SW480 (cell line): ENCODE measurements around the gene SND1.
"Not testable (repeated sequence)": the region's sequence is repeated elsewhere in the genome, so short reads cannot be mapped to it uniquely, and the experiment has no call there.

Source experiments
- DNase-seq: peaks from one replicate; pipeline ENCODE4 v3.0.0-alpha.2; 2016; ENCODE audit warnings: low spot score

Gene SND1

DNA sequence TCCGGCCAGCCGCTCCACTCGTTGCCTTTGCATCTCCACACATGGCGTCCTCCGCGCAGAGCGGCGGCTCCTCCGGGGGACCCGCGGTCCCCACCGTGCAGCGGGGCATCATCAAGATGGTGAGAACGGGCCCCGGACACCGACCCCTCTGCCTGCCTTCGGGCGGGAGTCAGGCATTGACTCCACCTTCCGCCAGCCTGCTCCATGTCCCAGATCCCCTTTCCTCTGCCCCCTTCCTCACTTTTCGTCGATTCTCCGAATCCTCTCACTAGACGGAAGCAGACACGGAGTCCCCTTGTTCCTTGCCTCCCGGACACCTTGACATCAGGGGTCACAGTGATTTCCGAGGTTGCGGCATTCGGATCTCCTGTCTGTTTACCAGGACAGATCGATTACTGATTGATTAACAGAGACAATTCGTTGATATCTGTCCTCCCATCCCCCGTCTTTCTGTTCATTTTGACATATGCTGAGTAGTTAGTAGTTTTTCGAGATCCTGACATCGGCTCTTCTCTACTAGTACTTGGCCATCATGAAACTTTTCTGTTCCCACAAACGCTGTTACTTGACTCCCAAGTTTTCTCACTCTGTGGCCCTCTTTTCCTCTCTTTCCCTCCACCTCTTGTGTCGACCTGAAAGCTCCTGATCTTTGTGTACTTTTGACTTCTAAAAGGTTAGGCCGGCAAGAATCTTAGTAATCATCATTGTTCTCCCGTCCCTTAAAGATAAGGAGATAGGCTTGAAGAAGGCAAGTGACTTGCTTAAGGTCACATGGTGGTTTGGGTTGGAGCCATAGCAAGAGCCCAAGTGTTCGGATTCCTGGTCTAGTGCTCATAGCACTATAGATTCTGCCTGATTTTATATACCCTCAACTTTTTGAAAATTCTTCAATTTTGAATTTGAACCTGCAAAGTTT lies 597 bp downstream of the SND1 start:
- no peak for DNase-seq

DNA sequence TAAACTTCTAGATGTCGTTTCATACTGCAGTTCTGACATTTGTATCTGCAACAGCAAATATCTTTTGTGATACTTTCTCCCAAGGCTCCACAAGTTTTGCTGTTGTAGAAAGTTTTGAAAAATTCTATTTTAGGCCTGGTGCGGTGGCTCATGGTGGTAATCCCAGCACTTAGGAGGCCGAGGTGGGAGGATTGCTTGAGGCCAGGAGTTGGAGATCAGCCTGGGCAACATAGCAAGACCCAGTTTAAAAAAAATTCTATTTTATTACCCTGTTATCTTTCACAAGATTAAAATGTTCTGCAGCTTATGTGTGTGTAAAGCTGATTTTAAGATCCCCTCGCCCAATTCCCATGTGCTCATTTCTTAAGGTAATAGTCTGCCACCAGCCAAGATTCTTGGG lies 1.4 kb downstream of the SND1 start:
- DNase-seq = no peak

DNA sequence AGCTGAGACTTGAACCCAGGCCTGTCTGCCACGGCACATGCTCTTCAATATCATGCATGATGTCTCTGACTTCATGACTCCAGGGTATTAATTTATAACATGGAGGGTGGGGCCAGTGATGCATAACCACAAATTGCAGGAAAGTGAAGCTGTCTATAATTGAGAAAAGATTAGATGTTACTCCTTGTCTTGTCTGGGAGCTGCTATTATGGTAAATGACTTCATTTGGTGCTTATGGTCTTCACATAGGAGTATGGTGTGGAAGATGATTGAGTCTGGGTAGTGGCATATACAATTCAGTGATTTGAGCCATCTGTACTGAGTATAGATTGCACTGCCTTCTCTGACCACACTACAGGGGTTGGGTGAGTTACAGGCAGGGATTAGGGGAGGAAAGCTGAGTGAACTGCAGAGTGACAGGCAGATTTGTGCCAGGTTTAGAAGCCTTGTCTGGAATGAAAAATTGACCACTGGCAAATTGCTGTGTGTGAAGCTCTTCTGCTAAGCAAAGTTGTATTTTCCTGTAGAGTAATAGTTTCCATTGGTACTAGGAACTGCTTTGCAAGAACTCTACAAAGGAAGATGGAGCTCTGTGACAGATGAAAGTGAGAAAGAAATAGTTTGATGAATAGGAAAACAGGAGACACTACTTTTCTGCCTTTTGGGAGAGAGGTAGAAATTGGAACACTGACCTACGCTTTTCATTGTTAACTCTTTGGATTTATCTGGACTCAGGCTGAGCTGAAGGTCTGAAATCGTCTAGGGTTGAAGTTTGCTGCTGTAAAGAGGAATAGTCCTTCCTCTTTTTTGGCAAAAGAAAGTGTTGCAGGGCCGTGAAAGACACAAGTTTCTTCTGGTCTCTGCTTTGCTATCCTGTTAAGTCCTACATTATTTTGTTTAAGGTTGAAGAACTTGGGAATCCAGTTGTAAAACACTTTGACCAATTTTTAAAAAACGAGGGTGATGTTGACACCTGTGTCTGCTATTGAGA lies 2.7 kb downstream of the SND1 start:
- no peak for DNase-seq

DNA sequence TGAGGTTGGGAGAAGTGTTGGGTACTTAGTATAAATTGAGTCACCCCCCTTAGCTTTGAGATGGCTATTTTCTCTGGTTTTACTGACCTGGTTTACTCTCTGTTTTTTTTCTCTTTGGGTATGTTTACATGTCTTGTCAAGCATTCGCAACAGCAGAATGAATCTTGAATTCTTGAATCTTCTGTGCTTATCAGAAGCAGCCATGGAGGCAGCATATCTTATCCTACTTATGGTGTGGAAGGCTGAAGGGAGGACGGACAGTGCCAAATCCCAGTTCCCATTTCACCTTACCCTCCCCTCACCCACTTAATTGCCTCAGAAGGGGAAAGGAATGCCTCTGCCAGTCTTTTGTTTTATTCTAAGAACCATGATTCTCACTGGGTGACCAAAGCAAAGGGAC lies 3.7 kb downstream of the SND1 start:
- no peak for DNase-seq

DNA sequence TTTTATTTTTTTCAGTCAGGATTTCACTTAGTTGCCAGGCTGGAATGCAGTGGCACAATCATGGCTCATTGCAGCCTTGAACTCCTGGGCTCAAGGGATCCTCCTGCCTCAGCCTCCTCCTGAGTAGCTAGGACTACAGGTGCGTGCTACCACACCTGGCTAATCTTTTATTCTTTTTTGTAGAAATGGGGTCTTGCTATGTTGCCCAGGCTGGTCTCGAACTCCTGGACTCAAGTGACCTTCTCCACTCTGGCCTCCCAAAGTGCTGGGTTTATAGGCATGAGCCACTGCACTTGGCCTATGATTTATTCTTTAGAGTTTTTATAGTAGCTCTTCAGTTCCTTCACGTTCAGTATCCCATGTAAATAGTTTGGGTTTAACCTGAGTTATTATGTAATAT lies 5.5 kb downstream of the SND1 start:
- DNase-seq = no peak

DNA sequence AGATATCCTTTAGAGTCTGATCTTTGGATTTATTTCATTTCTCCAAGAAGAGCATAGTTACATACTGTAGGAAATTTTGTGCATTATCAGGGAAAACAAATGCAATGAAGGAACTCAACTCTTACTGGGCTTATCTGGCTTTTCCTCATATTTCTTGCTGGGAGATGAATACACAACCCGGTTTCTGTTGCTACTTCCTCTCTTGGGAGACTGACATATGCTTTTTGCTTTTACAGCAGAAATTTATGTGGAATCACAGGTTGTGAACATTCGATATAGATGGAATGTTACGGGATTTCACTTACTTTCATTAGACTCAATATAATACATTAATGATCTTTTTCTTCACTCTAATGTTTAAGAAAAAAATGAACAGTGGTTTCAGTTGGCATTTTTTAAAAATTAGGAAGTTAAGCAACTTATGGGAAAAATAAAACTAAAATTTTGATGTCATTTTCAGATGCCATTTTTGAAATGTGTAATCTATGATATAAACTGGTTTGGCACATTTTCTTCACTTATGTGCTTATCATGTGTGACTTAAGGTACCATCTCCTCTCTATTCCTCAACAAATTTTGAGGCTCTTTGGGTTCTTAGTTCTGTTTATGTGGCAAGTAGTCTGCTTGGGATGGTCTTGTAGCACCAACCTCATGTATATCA lies 7.1 kb downstream of the SND1 start:
- DNase-seq = no peak

DNA sequence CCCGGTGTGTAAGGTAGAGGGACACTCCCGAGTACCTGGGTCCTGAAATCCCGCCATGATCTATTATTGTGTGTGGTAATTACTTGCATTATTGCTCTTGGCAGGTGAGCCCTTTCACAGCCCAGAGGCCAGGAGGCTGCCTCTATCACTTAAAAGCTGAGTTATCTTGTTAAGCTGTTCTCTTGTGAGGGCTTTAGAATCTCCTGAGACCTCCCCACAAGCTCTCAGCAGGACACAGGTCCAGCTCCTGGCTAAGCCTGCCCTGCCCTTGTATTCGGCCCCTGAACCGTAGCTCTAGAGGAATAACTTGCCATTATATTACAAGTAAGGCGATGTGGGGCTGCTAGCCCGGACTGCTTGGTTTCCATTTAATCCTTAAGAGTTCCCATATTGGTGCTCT lies 13.9 kb downstream of the SND1 start:
- DNase-seq = no peak

DNA sequence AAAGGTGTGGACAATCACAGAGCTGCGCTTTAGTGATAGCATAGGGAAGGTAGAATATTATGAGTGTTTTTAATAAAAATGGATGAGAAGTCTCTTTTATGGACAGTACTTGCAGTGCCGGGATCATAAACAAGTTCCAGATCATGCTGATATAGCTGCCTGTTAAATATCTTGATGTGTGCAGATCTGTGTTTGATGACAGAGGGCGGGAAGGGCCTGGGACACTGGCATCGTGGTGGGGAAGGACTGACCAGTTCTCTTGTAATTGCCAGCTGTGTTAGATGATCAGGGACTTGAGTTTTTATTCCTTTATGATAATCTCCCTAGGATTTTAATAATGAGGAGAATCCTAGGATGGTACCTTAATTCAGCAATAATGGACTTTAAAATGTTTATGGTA lies 14.6 kb downstream of the SND1 start:
- no peak for DNase-seq

DNA sequence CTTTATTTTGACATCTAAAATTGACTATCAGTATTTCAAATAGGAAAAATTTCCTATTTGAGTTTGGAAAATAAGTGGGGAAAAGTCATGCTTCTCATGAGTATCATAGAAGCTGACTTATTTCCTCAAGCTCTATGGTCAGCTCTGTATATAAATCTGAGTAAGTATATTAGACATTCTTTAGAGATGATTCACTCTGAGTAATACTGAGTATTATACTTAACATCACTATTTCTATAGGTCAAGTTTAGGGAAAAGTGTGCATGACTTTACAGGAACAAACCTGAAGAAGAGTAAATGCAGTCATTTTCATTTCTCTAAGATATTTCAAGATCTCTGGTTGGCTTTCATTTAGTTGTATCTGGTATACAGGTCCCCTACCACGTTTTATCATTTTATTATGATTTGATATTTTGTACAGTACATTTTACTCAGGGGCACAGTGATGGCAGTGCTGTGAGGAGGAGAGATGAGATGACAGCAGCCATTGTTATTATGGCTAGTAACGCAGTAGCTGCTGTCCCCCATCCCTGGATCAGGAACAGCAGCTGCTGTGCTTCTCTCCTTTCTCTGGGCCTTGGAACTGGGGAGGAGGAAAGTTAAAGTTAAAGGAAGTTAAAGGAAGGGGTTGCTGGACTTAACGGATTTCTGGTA lies 15.2 kb downstream of the SND1 start:
- peak; percentile 33 for DNase-seq

DNA sequence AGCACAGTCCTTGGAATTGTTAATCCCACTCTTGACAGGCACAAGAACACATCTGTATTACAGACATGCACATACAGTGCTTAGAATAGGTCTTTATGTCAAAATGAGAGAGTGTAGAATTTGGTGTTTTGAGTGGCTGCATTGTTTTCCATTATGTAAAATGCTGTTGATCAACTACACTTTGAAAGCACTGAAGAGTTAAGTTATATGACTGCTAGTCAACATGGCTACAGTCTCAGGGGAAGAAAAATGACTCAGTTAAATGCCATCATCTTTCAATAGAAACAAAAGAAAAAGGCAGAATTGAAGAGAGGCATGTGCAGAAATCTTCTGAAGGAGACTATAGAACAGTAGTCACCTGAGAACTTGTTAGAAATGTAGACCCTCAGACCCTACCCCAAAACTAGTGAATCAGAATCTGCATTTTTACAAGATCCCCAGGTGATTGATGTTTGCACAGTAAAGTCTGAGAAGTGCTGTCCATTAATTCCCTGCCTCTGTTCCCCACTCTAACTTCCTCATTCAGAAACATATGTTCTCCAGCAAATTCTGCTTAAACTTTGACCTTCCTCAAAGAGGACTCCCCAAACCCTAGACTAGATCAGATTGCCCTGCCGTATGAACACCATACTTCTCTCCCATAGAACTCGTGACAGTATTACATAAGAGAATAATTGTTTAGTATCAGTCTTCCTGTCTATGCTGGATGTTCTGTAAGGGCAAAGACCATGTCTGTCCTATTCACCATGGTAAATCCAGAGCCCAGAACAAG lies 16.0 kb downstream of the SND1 start:
- DNase-seq = no peak

DNA sequence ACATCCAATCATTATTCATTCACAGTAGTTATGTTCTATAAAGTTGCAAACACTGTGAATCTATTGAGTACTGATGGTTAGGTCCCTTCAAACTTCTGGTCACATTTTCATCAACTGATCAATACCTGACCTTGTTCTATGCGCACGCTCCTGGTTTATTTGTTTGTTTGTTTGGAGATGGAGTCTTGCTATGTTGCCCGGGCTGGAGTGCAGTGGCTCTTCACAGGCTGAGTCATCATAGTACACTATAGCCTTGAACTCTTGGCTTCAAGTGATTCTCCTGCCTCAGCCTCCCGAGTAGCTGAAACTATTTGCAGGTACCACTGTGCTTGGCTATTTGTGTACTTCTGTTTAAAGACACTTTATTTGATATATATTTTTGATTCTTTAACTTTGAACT lies 19.3 kb downstream of the SND1 start:
- no peak for DNase-seq

DNA sequence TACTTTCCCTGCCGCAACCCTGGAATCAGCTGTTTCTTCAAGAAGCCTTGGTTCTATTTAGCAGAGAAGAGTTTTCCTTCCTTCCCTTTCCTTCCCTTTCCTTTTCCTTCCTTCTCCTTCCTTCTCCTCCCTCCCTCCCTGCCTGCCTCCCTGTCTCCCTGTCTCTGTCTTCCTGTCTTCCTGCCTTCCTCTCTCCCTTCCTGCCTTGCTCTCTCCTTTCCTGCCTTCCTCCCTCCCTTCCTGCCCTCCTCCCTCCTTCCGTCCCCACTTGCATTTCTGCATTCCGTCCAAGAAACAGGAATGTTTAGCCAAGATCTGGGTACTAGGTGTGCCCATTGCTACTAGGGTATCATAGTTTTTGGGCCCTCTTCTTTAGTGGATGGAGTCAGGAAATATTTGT lies 21.9 kb downstream of the SND1 start:
- no peak for DNase-seq

DNA sequence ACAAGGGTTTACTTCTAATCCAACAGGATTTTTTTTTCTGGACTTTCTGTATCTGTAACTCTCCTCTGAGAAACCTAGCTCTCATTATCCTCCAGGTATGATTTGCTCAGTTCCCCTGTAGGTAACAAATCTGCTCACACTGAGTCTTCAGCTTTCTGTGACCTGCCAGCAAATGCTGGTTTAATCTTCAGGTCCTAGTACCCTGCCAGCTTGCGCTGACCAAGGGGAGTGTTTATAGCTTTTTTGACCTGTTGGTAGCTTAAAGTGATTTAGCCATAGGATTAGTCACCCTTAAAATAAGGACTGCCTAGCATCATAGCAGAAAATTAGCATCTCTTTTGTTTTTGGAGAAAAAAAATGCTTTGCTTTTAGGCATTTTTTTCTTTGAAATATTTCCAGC lies 22.4 kb downstream of the SND1 start:
- DNase-seq = no peak

DNA sequence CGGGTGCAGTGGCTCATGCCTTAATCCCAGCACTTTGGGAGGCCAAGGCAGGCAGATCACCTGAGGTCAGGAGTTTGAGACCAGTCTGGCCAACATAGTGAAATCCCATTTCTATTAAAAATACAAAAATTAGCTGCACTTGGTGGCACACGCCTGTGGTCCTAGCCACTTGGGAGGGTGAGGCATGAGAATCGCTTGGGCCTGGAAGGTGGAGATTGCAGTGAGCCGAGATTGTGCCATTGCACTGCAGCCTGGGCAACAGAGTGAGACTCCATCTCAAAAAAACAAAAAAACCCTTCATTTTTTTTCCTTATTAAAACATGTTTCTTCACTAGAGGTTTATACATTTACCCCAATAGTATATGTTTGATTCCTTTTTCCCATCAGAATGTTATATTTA lies 22.9 kb downstream of the SND1 start:
- DNase-seq = not testable (repeated sequence)

DNA sequence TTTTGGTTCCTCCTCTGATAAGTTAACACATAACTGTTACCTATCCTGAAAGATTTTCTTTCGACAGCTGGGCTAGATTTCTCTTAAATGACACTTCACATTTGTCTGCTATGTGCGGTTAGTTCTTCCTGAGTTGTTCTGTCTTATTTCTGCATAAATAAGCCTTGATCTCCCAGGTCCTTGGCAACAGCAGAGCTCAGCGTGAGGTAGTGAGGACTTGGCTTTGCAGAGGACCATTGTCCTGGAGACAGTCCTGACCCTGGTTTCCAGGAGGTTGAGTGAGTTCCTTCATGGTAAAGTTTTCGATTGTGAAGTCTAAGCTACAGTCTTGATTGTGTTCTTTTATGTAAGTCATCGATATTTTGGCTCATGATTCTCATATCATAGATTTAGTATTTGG lies 23.7 kb downstream of the SND1 start:
- no peak for DNase-seq

DNA sequence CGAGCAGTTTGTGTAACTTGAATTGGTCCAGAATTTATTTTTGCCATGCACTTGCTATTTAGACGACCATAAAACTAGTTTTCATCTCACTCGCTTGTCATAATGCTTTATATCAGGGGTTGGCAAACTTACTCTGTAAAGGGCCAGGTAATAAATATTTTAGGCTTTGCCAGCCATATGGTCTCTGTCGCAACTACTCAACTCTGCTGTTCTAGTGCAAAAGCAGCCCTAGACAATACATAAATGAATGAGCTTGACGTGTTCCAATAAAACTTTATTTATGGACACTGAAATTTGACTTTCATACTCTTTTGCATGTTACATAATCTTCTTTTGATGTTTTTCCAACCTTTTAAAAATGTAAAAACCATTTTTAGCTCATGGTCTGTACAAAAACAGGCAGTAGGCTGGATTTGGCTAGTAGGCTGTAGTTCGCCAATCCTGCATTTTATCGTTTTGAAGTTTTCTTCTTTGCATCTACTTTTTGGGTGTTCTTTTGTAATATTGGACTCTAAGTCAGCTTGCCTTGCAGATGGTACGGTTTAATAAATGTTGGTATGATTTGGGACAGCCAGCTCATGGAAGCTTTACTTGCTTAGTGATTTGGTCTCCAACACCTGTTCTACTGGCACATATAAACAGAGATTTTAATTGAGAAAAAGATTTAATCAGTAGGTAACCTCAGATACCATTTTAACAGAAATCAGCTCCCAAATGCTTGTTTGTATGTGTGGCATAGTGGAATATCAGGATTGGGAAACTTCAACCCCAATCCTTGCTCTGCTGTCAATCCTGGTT lies 25.6 kb downstream of the SND1 start:
- DNase-seq = no peak

DNA sequence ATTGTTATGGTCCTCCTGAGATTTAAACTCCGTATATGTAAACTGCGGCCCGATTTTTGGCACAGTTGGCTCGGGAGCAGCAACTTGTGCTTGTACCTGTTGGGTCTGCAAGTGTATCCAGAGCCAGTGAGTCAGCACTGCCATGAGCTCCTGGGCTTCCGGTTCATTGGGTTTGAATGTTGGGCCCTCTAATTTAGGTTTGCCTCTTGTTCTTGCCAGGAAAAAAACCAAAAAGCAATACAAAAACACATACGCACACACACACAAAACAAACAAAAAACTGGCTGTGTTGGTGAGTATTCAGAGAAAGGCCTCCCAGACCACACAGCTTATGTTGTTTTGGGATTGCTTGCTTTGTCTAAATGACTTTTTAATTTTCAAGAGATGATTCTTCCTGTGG lies 26.3 kb downstream of the SND1 start:
- DNase-seq = no peak

DNA sequence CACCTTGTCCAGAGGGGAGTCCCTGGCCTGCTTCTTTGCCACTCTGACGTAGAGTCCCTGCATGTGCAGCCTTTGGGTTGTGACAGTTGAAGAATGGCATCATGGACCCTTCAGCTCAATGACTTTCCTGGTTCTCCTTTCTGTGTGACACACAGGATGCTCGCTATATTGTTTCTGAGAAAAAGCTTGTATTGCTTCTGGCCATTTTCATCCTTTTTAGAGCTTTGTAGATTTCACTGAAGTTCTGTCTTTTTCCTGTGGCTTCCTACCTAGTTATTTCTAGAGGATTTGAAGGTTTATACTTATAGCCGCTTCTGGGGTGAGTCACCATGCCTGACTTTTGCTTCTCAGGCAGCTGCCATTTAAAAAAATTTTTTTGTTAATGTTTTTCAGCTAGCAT lies 27.0 kb downstream of the SND1 start:
- DNase-seq = no peak

DNA sequence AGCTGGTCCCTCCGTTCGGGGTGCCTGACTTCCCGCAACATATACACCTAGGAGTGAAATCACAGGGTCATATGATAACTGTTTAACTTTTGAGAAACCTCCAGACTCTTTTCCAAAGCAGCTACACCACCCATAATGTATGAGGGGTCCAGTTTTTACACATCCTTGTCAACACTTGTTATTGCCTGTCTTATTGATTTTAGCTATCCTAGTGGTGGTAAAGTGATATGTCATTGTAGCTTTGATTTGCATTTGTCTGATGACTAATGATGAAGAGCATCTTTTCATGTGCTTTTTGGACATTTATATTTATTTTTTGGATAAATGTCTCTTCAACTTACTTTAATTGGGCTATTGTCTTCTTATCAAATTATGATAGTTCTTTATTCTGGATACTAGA lies 29.0 kb downstream of the SND1 start:
- DNase-seq = no peak

DNA sequence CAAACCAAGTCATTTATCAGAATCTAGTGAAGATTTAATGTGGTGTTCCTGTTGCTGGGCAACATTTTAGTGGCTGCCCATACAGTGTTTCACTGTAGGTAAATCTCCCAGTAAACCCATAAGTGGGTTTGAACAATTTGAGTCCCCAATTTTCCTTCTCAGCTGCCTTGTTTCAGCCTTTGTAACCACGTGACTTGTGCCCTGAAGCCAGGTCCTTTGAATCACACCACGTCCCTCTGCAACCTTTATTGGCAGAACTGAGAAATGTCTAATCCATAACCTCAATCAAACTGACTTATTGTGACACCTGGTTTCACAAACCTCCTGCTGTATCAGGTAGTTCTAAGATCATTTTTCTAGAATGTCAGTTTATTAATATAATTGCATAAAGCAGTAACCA lies 30.1 kb downstream of the SND1 start:
- no peak for DNase-seq
